Measurements from ENCODE around the gene FAP.

GRCh38 chr2:162166174-162166573 lies 77.1 kb downstream of the FAP start:
- TF ChIP-seq CTCF (IDR thresholded peaks at IDR 0.05) (no peak), MYC (IDR thresholded peaks at IDR 0.05; ENCODE audit: borderline replicate concordance, low read length) (no peak), REST (IDR thresholded peaks at IDR 0.05) (no peak), HOXB5 (CRISPR knock-in tag; IDR thresholded peaks at IDR 0.05) (no peak), HMGXB4 (CRISPR knock-in tag; IDR thresholded peaks at IDR 0.05; ENCODE audit: borderline replicate concordance) (no peak), MAFK (IDR thresholded peaks at IDR 0.05; ENCODE audit: partially characterized antibody) (no peak), RNF2 (IDR thresholded peaks at IDR 0.05; ENCODE audit: borderline replicate concordance, low read depth) (no peak), ZFP36 (IDR thresholded peaks at IDR 0.05; ENCODE audit: borderline replicate concordance, partially characterized antibody) (no peak), POLR2A (IDR thresholded peaks at IDR 0.05; ENCODE audit: low read length) (no peak), SMC3 (IDR thresholded peaks at IDR 0.05) (no peak)
- TF ChIP-seq, protein P1, sequence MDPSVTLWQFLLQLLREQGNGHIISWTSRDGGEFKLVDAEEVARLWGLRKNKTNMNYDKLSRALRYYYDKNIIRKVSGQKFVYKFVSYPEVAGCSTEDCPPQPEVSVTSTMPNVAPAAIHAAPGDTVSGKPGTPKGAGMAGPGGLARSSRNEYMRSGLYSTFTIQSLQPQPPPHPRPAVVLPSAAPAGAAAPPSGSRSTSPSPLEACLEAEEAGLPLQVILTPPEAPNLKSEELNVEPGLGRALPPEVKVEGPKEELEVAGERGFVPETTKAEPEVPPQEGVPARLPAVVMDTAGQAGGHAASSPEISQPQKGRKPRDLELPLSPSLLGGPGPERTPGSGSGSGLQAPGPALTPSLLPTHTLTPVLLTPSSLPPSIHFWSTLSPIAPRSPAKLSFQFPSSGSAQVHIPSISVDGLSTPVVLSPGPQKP (IDR thresholded peaks at IDR 0.05; ENCODE audit: low read depth, low read length): no peak
- TF ChIP-seq, protein P2, sequence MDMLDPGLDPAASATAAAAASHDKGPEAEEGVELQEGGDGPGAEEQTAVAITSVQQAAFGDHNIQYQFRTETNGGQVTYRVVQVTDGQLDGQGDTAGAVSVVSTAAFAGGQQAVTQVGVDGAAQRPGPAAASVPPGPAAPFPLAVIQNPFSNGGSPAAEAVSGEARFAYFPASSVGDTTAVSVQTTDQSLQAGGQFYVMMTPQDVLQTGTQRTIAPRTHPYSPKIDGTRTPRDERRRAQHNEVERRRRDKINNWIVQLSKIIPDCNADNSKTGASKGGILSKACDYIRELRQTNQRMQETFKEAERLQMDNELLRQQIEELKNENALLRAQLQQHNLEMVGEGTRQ (IDR thresholded peaks at IDR 0.05): no peak

All from A549 (cell line).